Stimulated activated naive CD4-positive, alpha-beta T cell (primary cell): ENCODE results near the gene THAP2.

ENCODE experiments used
- DNase-seq, 6 experiments: peaks; one replicate each; lab custom pipeline; 2025; lab: John Stamatoyannopoulos, UW

Gene THAP2

GRCh38 chr12:71703206-71703605 is 39.1 kb downstream of the THAP2 start:
- no peak for DNase-seq

- no peak for DNase-seq
These were observed 40.8 kb downstream of the THAP2 start for GRCh38 chr12:71704920-71705319.

GRCh38 chr12:71708658-71709057 is 44.6 kb downstream of the THAP2 start:
- no peak for DNase-seq

- DNase-seq = no peak
These were observed 46.4 kb downstream of the THAP2 start for GRCh38 chr12:71710276-71711125.

- no peak for DNase-seq
These were observed 54.5 kb downstream of the THAP2 start for GRCh38 chr12:71718611-71719010.

- no peak for DNase-seq
These were observed 55.7 kb downstream of the THAP2 start for GRCh38 chr12:71719647-71720370.

GRCh38 chr12:71721783-71722505 is 57.8 kb downstream of the THAP2 start:
- DNase-seq = no peak

GRCh38 chr12:71725011-71725410 is 60.9 kb downstream of the THAP2 start:
- DNase-seq = no peak

- DNase-seq = no peak
These were observed 62.4 kb downstream of the THAP2 start for GRCh38 chr12:71726548-71726947.

GRCh38 chr12:71727958-71728357 is 63.9 kb downstream of the THAP2 start:
- no peak for DNase-seq
